Hematopoietic multipotent progenitor cell treated with erythropoietin and hydrocortisone succinate and interleukin-3 and kit ligand, for 8 days (in vitro differentiated cells): Measurements from ENCODE around the gene MANEA.

Source experiments
- DNase-seq: peaks from one replicate; pipeline ENCODE4 v3.0.0-alpha.2; 2015

Gene MANEA

GRCh38 chr6:95589067-95589466 lies 11.7 kb downstream of the MANEA start:
- no peak for DNase-seq

GRCh38 chr6:95589826-95590570 lies 12.7 kb downstream of the MANEA start:
- no peak for DNase-seq

GRCh38 chr6:95593025-95593424 lies 15.7 kb downstream of the MANEA start:
- no peak for DNase-seq

GRCh38 chr6:95596021-95596420 lies 18.7 kb downstream of the MANEA start:
- DNase-seq = no peak

DNA sequence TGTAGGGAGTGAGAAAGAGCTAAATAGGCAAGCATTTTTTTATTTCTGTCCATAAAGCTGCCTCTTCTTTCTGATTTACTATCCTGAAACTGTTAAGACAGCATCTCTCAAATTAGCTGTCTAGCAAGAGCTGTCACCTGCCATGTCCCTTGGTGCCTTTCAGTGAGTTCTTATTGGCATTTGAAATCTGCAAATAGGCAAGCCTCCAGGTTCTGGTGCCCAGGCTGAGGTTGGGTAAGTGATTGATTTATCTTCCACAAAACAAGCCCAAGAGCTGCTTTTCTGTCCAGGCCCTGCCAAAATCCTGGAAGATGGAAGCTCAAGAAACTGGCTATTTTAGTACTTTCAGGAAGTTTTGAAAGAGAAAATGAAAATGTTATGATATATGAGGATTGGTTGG lies 22.4 kb downstream of the MANEA start:
- no peak for DNase-seq

- no peak for DNase-seq
Measured at GRCh38 chr6:95601133-95601532, 23.8 kb downstream of the MANEA start.

GRCh38 chr6:95614094-95614493 lies 36.8 kb downstream of the MANEA start:
- DNase-seq = no peak

DNA sequence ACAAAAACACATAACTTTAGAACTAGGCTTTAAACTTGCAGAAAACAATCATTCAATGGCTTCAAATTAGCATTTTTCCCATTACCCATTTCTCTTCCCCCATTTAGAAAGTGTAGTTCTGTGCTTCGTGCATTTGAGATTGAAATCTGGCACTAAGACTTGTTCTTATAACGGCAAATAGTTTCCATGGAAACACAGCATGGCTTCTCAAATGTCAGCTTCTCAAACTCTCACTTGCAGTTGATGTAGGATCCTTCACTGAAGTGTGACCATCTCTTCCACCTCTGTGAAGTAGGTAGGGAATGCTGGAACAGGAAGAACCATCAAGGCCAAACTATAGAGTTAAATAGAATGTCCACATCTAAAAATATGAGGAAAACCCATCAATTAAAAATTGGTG lies 52.2 kb downstream of the MANEA start:
- DNase-seq = no peak

DNA sequence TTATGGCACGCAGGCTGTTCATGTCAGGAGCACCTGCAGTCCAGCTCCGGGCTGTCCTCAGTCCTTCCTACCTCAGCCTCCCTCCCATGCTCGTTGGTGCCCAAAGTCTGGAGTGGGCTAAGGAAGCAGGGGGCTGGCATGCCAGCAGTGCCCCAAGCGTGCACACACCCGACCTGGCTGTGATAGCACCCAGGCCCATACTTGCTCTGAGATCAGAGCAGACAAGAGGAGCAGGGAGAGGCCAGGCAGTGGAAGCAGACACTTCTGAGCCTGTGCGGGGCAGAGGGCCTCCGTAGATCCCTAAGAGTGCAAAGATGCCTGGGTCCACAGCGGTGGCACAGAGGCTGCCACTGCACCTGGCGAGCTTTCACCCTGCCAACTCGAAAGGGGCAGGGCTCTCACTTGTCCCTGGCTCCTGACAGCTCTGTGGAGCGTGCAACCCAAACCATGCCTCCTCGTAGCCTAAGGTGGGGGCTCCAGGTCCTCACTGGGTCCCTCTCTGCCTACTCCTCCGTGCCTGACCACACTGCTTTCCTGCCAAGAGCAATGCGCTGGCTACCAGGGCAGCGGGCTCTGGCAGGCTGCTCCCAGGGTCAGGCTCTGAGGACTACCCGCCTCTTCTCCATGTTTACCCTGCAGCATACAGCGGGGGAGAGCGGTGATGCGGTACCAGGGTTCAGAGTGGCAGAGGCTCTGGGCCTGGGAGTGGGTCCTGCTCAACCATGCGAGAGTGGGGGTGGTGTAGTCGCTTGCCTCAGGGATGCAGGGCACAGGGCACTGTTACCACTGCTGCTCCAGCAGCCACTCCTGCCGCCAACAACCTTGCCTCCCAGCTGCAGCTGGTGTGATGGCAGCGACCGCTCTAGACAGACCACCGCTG lies 59.5 kb downstream of the MANEA start:
- DNase-seq = no peak

DNA sequence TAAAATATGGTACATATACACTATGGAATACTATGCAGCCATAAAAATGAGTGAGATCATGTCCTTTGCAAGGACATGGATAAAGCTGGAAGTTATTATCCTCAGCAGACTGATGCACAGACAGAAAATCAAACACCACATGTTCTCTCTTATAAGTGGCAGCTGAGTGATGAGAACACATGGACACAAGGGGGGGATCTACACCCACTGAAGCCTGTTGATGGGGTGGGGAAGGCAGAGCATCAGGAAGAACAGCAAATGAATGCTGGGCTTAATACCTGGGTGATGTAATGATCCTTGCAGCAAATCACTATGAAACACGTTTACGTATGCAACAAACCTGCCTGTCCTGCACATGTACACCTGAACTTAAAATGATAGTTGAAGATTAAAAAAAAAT lies 71.3 kb downstream of the MANEA start:
- DNase-seq = no peak

GRCh38 chr6:95649451-95649850 lies 72.1 kb downstream of the MANEA start:
- DNase-seq = no peak

GRCh38 chr6:95654176-95654575 lies 76.8 kb downstream of the MANEA start:
- DNase-seq = no peak

DNA sequence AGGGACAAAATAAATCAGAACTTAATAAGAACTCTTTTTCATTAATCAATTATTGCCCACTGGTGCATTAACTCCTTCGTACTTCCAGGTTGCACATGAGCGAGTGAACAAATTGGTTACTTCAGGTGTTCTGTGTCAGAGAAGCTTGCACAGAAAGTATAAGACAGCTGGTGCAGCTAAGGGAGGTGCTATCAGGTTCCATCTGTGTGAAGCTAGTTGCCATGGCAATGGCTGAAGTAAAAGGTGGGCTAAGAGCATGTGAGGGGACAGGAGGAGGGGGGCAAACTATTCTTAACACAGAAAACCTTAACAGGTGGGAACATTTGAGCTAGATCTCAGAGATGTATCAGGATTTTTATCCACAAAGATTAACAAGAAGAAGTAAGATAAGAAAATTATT lies 81.6 kb downstream of the MANEA start:
- no peak for DNase-seq
